WTC11 (cell line): ENCODE measurements around the gene STX5. TPM values are rescaled to one million over a fixed set of nuclear protein-coding genes. Genes with fewer than 3 reads are reported as not detected.

Experiments used
- ATAC-seq: fragments of 200-7000 bp; cut with Tn5 transposase; 2 replicates; pipeline ENCODE4 v1.10.0; 2021; ENCODE audit warnings: mild to moderate bottlenecking, moderate library complexity
- CTCF ChIA-PET: fragments of 300-600 bp; sonication (Branson Sonifier 250); formaldehyde crosslinking; loops from one replicate; lab custom pipeline; 2021; ENCODE audit warnings: antibody characterized with exemption; lab: Charles Lee
- POLR2A ChIA-PET: fragments of 350-600 bp; sonication (Branson Sonifier 250); formaldehyde crosslinking; loops from one replicate; lab custom pipeline; 2021; ENCODE audit warnings: antibody characterized with exemption; lab: Charles Lee
- DNase-seq: peaks from one replicate; pipeline ENCODE4 v3.0.0; 2021; ENCODE audit warnings: low spot score
- H3K27ac Mint-ChIP-seq: 2 replicates; pipeline ENCODE4 v1.8.0; 2021; ENCODE audit warnings: mixed read lengths
- H3K27me3 Mint-ChIP-seq: 2 replicates; pipeline ENCODE4 v1.8.0; 2021; ENCODE audit warnings: low read depth, mild to moderate bottlenecking, moderate library complexity, mixed read lengths
- H3K36me3 Mint-ChIP-seq: 2 replicates; pipeline ENCODE4 v1.8.0; 2021; ENCODE audit warnings: mixed read lengths
- H3K4me1 Mint-ChIP-seq: 2 replicates; pipeline ENCODE4 v1.8.0; 2022; ENCODE audit warnings: mixed read lengths
- H3K4me3 Mint-ChIP-seq: 2 replicates; pipeline ENCODE4 v1.8.0; 2021; ENCODE audit warnings: mild to moderate bottlenecking, moderate library complexity, mixed read lengths
- H3K9me3 Mint-ChIP-seq: 2 replicates; pipeline ENCODE4 v1.8.0; 2021; ENCODE audit warnings: mixed read lengths
- CBFB ChIP-seq: sonication (generic); formaldehyde crosslinking; IDR thresholded peaks from 2 replicates; pipeline ENCODE4 v1.8.1; 2022; ENCODE audit warnings: mild to moderate bottlenecking, low read depth, missing genetic modification reagents
- CDX4 ChIP-seq: fragments of 250-450 bp; sonication (Bioruptor Pico); IDR thresholded peaks from 2 replicates; pipeline ENCODE4 v1.9.0; 2021; ENCODE audit warnings: moderate library complexity, mild to moderate bottlenecking, inconsistent platforms, borderline replicate concordance
- EMX1 ChIP-seq: fragments of 250-450 bp; sonication (Bioruptor Pico); IDR thresholded peaks from 2 replicates; pipeline ENCODE4 v1.8.0; 2021; ENCODE audit warnings: mild to moderate bottlenecking
- GRHL2 ChIP-seq: fragments of 250-450 bp; sonication (Bioruptor Pico); IDR thresholded peaks from 2 replicates; pipeline ENCODE4 v1.8.0; 2022; ENCODE audit warnings: mild to moderate bottlenecking, moderate library complexity; ENCODE audit not compliant: insufficient replicate concordance, severe bottlenecking
- GTF2I ChIP-seq: fragments of 250-450 bp; sonication (Bioruptor Pico); conservative IDR thresholded peaks from 2 replicates; pipeline ENCODE4 v1.4.0; 2021; ENCODE audit warnings: mild to moderate bottlenecking
- IRF1 ChIP-seq: sonication (generic); formaldehyde crosslinking; IDR thresholded peaks from 2 replicates; pipeline ENCODE4 v1.8.0; 2023; ENCODE audit warnings: missing genetic modification reagents
- IRF2 ChIP-seq: sonication (generic); formaldehyde crosslinking; IDR thresholded peaks from 2 replicates; pipeline ENCODE4 v1.8.0; 2022; ENCODE audit warnings: low read depth, missing genetic modification reagents, borderline replicate concordance
- JUN ChIP-seq: sonication (generic); formaldehyde crosslinking; IDR thresholded peaks from 2 replicates; pipeline ENCODE4 v1.8.0; 2023; ENCODE audit warnings: mild to moderate bottlenecking, missing genetic modification reagents
- MLX ChIP-seq: sonication (generic); formaldehyde crosslinking; IDR thresholded peaks from 2 replicates; pipeline ENCODE4 v1.8.1; 2023; ENCODE audit warnings: mild to moderate bottlenecking, missing genetic modification reagents, moderate library complexity
- NFATC4 ChIP-seq: fragments of 250-450 bp; sonication (Bioruptor Pico); IDR thresholded peaks from 2 replicates; pipeline ENCODE4 v1.9.0; 2021; ENCODE audit warnings: mild to moderate bottlenecking
- NFE2L1 ChIP-seq: sonication (generic); formaldehyde crosslinking; IDR thresholded peaks from 2 replicates; pipeline ENCODE4 v1.8.1; 2023; ENCODE audit warnings: missing genetic modification reagents
- NR2C2 ChIP-seq: sonication (generic); formaldehyde crosslinking; IDR thresholded peaks from 2 replicates; pipeline ENCODE4 v1.8.0; 2022; ENCODE audit warnings: mild to moderate bottlenecking, missing genetic modification reagents
- PRDM15 ChIP-seq: sonication (generic); formaldehyde crosslinking; IDR thresholded peaks from 2 replicates; pipeline ENCODE4 v1.8.0; 2022; ENCODE audit warnings: missing genetic modification reagents
- RELA ChIP-seq: sonication (generic); formaldehyde crosslinking; IDR thresholded peaks from 2 replicates; pipeline ENCODE4 v1.8.1; 2022; ENCODE audit warnings: missing genetic modification reagents, mild to moderate bottlenecking, borderline replicate concordance
- TEAD1 ChIP-seq: sonication (generic); formaldehyde crosslinking; IDR thresholded peaks from 2 replicates; pipeline ENCODE4 v1.8.0; 2022; ENCODE audit warnings: mild to moderate bottlenecking, missing genetic modification reagents
- ZBTB21 ChIP-seq: sonication (generic); formaldehyde crosslinking; IDR thresholded peaks from 2 replicates; pipeline ENCODE4 v1.8.1; 2023; ENCODE audit warnings: mild to moderate bottlenecking, missing genetic modification reagents, borderline replicate concordance
- ZBTB43 ChIP-seq: sonication (generic); formaldehyde crosslinking; IDR thresholded peaks from 2 replicates; pipeline ENCODE4 v1.8.1; 2023; ENCODE audit warnings: mild to moderate bottlenecking, missing genetic modification reagents
- ZNF138 ChIP-seq: sonication (generic); formaldehyde crosslinking; conservative IDR thresholded peaks from 2 replicates; pipeline ENCODE4 v1.8.1; 2022; ENCODE audit warnings: mild to moderate bottlenecking, moderate library complexity, missing genetic modification reagents
- ZNF281 ChIP-seq: sonication (generic); formaldehyde crosslinking; IDR thresholded peaks from 2 replicates; pipeline ENCODE4 v1.8.0; 2023; ENCODE audit warnings: mild to moderate bottlenecking, missing genetic modification reagents
- ZNF423 ChIP-seq: fragments of 250-450 bp; sonication (Bioruptor Pico); IDR thresholded peaks from 2 replicates; pipeline ENCODE4 v2.1.2; 2022; ENCODE audit warnings: mild to moderate bottlenecking, moderate library complexity
- total RNA-seq: library from RNA; stranded (reverse); gene quantifications from 3 replicates; pipeline ENCODE4 v1.2.3, GENCODE V29; 2021
- TF ChIP-seq, protein P1 (sequence below): sonication (generic); formaldehyde crosslinking; IDR thresholded peaks from 2 replicates; pipeline ENCODE4 v1.8.1; 2023; ENCODE audit warnings: mild to moderate bottlenecking, missing genetic modification reagents, borderline replicate concordance

STX5 gene
- total RNA-seq, 1 experiment from 2014 or later: 30.2 TPM

- TF ChIP-seq PRDM15: no peak
- no peak for TF ChIP-seq MLX
- peak; percentile 51; the same call in 1 of the 2 replicates for TF ChIP-seq ZBTB43
- no peak for TF ChIP-seq NFATC4 (CRISPR knock-in tag)
- no peak for TF ChIP-seq IRF2 (CRISPR knock-in tag)
- TF ChIP-seq, protein P1, sequence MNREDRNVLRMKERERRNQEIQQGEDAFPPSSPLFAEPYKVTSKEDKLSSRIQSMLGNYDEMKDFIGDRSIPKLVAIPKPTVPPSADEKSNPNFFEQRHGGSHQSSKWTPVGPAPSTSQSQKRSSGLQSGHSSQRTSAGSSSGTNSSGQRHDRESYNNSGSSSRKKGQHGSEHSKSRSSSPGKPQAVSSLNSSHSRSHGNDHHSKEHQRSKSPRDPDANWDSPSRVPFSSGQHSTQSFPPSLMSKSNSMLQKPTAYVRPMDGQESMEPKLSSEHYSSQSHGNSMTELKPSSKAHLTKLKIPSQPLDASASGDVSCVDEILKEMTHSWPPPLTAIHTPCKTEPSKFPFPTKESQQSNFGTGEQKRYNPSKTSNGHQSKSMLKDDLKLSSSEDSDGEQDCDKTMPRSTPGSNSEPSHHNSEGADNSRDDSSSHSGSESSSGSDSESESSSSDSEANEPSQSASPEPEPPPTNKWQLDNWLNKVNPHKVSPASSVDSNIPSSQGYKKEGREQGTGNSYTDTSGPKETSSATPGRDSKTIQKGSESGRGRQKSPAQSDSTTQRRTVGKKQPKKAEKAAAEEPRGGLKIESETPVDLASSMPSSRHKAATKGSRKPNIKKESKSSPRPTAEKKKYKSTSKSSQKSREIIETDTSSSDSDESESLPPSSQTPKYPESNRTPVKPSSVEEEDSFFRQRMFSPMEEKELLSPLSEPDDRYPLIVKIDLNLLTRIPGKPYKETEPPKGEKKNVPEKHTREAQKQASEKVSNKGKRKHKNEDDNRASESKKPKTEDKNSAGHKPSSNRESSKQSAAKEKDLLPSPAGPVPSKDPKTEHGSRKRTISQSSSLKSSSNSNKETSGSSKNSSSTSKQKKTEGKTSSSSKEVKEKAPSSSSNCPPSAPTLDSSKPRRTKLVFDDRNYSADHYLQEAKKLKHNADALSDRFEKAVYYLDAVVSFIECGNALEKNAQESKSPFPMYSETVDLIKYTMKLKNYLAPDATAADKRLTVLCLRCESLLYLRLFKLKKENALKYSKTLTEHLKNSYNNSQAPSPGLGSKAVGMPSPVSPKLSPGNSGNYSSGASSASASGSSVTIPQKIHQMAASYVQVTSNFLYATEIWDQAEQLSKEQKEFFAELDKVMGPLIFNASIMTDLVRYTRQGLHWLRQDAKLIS (CRISPR knock-in tag): 0 out of 2 replicates have a peak, but pooled peaks have one; percentile 50
- TF ChIP-seq CDX4: no peak
- TF ChIP-seq IRF1 (CRISPR knock-in tag): no peak
These were observed 7.4 kb upstream of the STX5 start, which contains the start of gene WDR74 (continued) for GRCh38 chr11:62839050-62839945.

GRCh38 chr11:62835336-62835735, 3.5 kb upstream of the STX5 start:
- Mint-ChIP-seq H3K4me1 (peaks cover 22% of the 10 kb centered on the region), H3K27me3 (no peaks in the 10 kb centered on the region), H3K9me3 (no peaks in the 10 kb centered on the region), H3K36me3 (peaks cover 41% of the 10 kb centered on the region), H3K4me3 (no peak overlapping the region), H3K27ac (no peak overlapping the region)
- ATAC-seq (no peak), DNase-seq (no peak)
- CTCF ChIA-PET: no interaction called here
- POLR2A ChIA-PET: interaction anchor here (1.2 kb wide), 1 partner anchor 22 kb away, joined by 3 read pairs; no protein-coding TSS in a partner anchor
- no peak for TF ChIP-seq ZNF281
- no peak for TF ChIP-seq NFATC4 (CRISPR knock-in tag)
- TF ChIP-seq ZBTB21 (CRISPR knock-in tag): no peak
- TF ChIP-seq GRHL2: no peak
- no peak for TF ChIP-seq ZNF423 (CRISPR knock-in tag)
- no peak for TF ChIP-seq EMX1
- no peak for TF ChIP-seq RELA (CRISPR knock-in tag)
- TF ChIP-seq CBFB (CRISPR knock-in tag): no peak
- no peak for TF ChIP-seq JUN (CRISPR knock-in tag)
- TF ChIP-seq NR2C2: no peak
- TF ChIP-seq ZNF138 (CRISPR knock-in tag): no peak
- no peak for TF ChIP-seq GTF2I (CRISPR knock-in tag)
- TF ChIP-seq NFE2L1 (CRISPR knock-in tag): no peak
- no peak for TF ChIP-seq TEAD1 (CRISPR knock-in tag)
